ENCODE data around the gene PYDC1.

DNA sequence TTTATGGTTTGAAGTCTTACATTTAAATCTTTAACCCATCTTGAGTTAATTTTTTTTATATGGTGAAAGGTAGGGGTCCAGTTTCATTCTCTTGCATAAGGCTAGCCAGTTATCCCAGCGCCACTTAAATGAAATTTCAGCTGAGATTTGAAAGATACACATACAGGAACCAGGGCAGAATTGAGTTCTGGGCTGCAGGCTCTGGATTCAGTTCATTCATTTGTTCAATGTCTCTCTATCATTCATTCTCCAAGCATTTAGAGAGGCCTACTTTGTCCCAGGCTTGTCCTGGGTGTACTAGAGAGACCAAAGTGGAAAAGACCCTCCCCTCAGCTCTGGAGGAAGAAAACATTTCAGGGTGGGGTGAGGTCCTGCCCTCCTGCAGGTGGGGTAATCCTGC lies 3.6 kb downstream of the PYDC1 start:
- TF ChIP-seq, protein P1, sequence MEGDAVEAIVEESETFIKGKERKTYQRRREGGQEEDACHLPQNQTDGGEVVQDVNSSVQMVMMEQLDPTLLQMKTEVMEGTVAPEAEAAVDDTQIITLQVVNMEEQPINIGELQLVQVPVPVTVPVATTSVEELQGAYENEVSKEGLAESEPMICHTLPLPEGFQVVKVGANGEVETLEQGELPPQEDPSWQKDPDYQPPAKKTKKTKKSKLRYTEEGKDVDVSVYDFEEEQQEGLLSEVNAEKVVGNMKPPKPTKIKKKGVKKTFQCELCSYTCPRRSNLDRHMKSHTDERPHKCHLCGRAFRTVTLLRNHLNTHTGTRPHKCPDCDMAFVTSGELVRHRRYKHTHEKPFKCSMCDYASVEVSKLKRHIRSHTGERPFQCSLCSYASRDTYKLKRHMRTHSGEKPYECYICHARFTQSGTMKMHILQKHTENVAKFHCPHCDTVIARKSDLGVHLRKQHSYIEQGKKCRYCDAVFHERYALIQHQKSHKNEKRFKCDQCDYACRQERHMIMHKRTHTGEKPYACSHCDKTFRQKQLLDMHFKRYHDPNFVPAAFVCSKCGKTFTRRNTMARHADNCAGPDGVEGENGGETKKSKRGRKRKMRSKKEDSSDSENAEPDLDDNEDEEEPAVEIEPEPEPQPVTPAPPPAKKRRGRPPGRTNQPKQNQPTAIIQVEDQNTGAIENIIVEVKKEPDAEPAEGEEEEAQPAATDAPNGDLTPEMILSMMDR (conservative IDR thresholded peaks at IDR 0.05 in 1 of 2, IDR thresholded peaks at IDR 0.05 in 1 of 2; ENCODE audit: low read depth in 1 of 2, low read length in 2 of 2) = no peak
- TF ChIP-seq EZH2 (IDR thresholded peaks at IDR 0.05; ENCODE audit: low read length, missing control alignments) = no peak
